HepG2 (cell line): Measurements from ENCODE around the gene QDPR. TPM values are rescaled to one million over a fixed set of nuclear protein-coding genes. Genes with fewer than 3 reads are reported as not detected.
A peak's percentile ranks its signal among the peaks of the same experiment; 100 is the strongest.

Experiments used
- DNMT3B ChIP-seq: conservative IDR thresholded peaks from 2 replicates; pipeline ENCODE4 v1.6.1; 2016; ENCODE audit warnings: missing biosample characterization, control low read depth
- FOXA1 ChIP-seq, 2 experiments: fragments of 450-650 bp in 1 of 2; sonication (generic) in 1 of 2; formaldehyde crosslinking in 1 of 2; IDR thresholded peaks; 2 replicates each; pipeline versions ENCODE4 v1.4.0 to v1.6.1; 2016 to 2020; ENCODE audit warnings: missing genetic modification reagents in 1 of 2
- GATAD1 ChIP-seq: IDR thresholded peaks from 2 replicates; pipeline ENCODE4 v1.6.1; 2016; ENCODE audit warnings: missing genetic modification reagents, missing compliant biosample characterization
- HCFC1 ChIP-seq: fragments of 150-350 bp; IDR thresholded peaks from 2 replicates; pipeline ENCODE4 v1.6.1; 2014; ENCODE audit warnings: low read depth, low read length
- HIVEP1 ChIP-seq: sonication (generic); formaldehyde crosslinking; IDR thresholded peaks from 2 replicates; pipeline ENCODE4 v1.4.0; 2020; ENCODE audit warnings: mild to moderate bottlenecking, missing genetic modification reagents
- MLLT10 ChIP-seq: sonication (generic); formaldehyde crosslinking; IDR thresholded peaks from 2 replicates; pipeline ENCODE4 v1.4.0; 2020; ENCODE audit warnings: missing genetic modification reagents
- NAIF1 ChIP-seq: sonication (generic); formaldehyde crosslinking; IDR thresholded peaks from 2 replicates; pipeline ENCODE4 v1.5.0; 2020; ENCODE audit warnings: mild to moderate bottlenecking, missing genetic modification reagents, borderline replicate concordance
- ZC3H4 ChIP-seq: sonication (generic); formaldehyde crosslinking; IDR thresholded peaks from 2 replicates; pipeline ENCODE4 v1.4.0; 2020; ENCODE audit warnings: missing genetic modification reagents, borderline replicate concordance
- ZMAT3 ChIP-seq: sonication (generic); formaldehyde crosslinking; conservative IDR thresholded peaks from 2 replicates; pipeline ENCODE4 v1.7.0; 2021; ENCODE audit warnings: missing genetic modification reagents
- ZNF17 ChIP-seq: sonication (generic); formaldehyde crosslinking; IDR thresholded peaks from 2 replicates; pipeline ENCODE4 v1.5.0; 2020; ENCODE audit warnings: mild to moderate bottlenecking, missing genetic modification reagents
- polyA plus RNA-seq, 8 experiments: library from polyadenylated mRNA; depleted of rRNA in 3 of 8; stranded (reverse) in 7 of 8; unstranded in 1 of 8; fragments of >200 nt; fragmentation: Illumina TruSeq in 4 of 8; extraction: Trizol in 4 of 8; gene quantifications; 2 replicates each; pipeline versions ENCODE4 v1.2.1 to v1.2.3, GENCODE V29; 2011 to 2016; ENCODE audit warnings: low read depth in 4 of 8, missing spikeins in 1 of 8, mixed read lengths in 1 of 8; ENCODE audit not compliant: insufficient read depth in 1 of 8
- total RNA-seq, 5 experiments: library from RNA; depleted of rRNA; stranded (reverse); fragments of >200 nt; fragmentation: Illumina TruSeq; extraction: Trizol; gene quantifications; 2 replicates each; pipeline ENCODE4 v1.2.3, GENCODE V29; 2016; ENCODE audit warnings: low read depth in 1 of 5
- TF ChIP-seq, protein P1 (sequence below): sonication (generic); formaldehyde crosslinking; IDR thresholded peaks from 2 replicates; pipeline ENCODE4 v1.5.0; 2020; ENCODE audit warnings: mild to moderate bottlenecking, missing genetic modification reagents
- TF ChIP-seq, protein P2 (sequence below), 2 experiments: sonication (generic) in 1 of 2; formaldehyde crosslinking in 1 of 2; IDR thresholded peaks; 2 replicates each; pipeline versions ENCODE4 v1.4.0 to v1.6.1; 2018 to 2020; ENCODE audit warnings: missing genetic modification reagents in 2 of 2, borderline replicate concordance in 1 of 2, low read depth in 1 of 2, mild to moderate bottlenecking in 1 of 2, missing biosample characterization in 1 of 2
- TF ChIP-seq, protein P3 (sequence below): IDR thresholded peaks from 2 replicates; pipeline ENCODE4 v1.6.1; 2016; ENCODE audit warnings: mild to moderate bottlenecking
- TF ChIP-seq, protein P4 (sequence below): sonication (generic); formaldehyde crosslinking; IDR thresholded peaks from 2 replicates; pipeline ENCODE4 v1.4.0; 2020; ENCODE audit warnings: missing genetic modification reagents
- TF ChIP-seq, protein P5 (sequence below), 2 experiments: sonication (generic) in 1 of 2; formaldehyde crosslinking in 1 of 2; IDR thresholded peaks; 2 replicates each; pipeline versions ENCODE4 v1.5.1 to v1.6.1; 2011 to 2020; ENCODE audit warnings: borderline replicate concordance in 1 of 2, low read depth in 1 of 2, low read length in 1 of 2, mild to moderate bottlenecking in 1 of 2, missing genetic modification reagents in 1 of 2, moderate library complexity in 1 of 2
- TF ChIP-seq, protein P6 (sequence below): sonication (generic); formaldehyde crosslinking; IDR thresholded peaks from 2 replicates; pipeline ENCODE4 v1.5.1; 2020; ENCODE audit warnings: mild to moderate bottlenecking, missing genetic modification reagents, moderate library complexity

Gene QDPR
- total and polyA plus RNA-seq, 2 of the 13 experiments (the other 11 are each of a cell fraction or from before 2014, with no cell fraction given), result 9.9 to 95.5 TPM

DNA sequence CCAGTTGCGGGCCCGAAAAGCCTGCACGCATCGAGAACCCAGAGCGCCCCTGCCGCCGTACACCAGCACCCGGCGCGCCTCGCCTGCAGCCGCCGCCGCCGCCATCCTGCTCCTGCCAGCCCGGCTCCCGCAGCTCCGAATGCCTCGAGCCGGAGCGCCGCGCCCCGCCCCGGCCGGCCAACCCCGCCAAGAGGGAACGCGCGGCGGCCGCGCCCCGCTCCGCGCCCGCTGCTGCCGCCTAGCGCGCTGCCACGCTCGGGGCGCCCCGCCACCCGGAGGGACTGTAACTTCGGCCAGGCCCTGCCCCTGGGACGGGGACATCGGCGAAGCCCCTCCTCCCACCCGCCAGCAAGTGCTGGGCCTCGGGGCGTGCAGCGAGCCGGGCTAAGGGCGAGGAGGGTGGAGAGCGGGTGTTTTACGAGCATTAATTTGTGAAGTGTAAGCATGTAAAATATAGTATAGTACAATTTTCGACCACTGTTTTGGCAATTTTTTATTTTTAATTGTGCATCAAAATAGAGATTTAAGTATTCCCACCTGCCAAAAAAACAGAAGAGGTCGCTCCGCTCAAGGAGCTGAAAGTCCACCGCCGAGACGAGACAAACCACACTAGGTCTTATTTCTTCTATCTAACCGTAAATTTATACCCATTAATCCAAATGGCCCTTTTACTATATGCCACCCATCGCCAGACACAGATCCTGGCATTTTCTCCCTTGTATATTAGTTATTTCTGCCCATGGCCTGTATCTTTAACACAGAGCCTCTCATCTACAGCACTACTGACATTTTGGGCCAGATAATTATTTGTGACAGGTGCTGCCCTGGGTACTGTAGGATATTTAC, at the start of gene QDPR (continued):
- TF ChIP-seq, protein P1, sequence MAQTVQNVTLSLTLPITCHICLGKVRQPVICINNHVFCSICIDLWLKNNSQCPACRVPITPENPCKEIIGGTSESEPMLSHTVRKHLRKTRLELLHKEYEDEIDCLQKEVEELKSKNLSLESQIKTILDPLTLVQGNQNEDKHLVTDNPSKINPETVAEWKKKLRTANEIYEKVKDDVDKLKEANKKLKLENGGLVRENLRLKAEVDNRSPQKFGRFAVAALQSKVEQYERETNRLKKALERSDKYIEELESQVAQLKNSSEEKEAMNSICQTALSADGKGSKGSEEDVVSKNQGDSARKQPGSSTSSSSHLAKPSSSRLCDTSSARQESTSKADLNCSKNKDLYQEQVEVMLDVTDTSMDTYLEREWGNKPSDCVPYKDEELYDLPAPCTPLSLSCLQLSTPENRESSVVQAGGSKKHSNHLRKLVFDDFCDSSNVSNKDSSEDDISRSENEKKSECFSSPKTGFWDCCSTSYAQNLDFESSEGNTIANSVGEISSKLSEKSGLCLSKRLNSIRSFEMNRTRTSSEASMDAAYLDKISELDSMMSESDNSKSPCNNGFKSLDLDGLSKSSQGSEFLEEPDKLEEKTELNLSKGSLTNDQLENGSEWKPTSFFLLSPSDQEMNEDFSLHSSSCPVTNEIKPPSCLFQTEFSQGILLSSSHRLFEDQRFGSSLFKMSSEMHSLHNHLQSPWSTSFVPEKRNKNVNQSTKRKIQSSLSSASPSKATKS (CRISPR knock-in tag), result no peak
- TF ChIP-seq, protein P2, sequence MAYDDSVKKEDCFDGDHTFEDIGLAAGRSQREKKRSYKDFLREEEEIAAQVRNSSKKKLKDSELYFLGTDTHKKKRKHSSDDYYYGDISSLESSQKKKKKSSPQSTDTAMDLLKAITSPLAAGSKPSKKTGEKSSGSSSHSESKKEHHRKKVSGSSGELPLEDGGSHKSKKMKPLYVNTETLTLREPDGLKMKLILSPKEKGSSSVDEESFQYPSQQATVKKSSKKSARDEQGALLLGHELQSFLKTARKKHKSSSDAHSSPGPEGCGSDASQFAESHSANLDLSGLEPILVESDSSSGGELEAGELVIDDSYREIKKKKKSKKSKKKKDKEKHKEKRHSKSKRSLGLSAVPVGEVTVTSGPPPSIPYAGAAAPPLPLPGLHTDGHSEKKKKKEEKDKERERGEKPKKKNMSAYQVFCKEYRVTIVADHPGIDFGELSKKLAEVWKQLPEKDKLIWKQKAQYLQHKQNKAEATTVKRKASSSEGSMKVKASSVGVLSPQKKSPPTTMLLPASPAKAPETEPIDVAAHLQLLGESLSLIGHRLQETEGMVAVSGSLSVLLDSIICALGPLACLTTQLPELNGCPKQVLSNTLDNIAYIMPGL (CRISPR knock-in tag; IDR thresholded peaks at IDR 0.05; ENCODE audit: borderline replicate concordance in 1 of 2, low read depth in 1 of 2), result peak in 1 of 2 experiments; percentile 26; a peak in 2 of 4 replicates
- TF ChIP-seq, protein P3, sequence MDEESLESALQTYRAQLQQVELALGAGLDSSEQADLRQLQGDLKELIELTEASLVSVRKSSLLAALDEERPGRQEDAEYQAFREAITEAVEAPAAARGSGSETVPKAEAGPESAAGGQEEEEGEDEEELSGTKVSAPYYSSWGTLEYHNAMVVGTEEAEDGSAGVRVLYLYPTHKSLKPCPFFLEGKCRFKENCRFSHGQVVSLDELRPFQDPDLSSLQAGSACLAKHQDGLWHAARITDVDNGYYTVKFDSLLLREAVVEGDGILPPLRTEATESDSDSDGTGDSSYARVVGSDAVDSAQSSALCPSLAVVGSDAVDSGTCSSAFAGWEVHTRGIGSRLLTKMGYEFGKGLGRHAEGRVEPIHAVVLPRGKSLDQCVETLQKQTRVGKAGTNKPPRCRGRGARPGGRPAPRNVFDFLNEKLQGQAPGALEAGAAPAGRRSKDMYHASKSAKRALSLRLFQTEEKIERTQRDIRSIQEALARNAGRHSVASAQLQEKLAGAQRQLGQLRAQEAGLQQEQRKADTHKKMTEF (CRISPR knock-in tag), result no peak
- TF ChIP-seq, protein P4, sequence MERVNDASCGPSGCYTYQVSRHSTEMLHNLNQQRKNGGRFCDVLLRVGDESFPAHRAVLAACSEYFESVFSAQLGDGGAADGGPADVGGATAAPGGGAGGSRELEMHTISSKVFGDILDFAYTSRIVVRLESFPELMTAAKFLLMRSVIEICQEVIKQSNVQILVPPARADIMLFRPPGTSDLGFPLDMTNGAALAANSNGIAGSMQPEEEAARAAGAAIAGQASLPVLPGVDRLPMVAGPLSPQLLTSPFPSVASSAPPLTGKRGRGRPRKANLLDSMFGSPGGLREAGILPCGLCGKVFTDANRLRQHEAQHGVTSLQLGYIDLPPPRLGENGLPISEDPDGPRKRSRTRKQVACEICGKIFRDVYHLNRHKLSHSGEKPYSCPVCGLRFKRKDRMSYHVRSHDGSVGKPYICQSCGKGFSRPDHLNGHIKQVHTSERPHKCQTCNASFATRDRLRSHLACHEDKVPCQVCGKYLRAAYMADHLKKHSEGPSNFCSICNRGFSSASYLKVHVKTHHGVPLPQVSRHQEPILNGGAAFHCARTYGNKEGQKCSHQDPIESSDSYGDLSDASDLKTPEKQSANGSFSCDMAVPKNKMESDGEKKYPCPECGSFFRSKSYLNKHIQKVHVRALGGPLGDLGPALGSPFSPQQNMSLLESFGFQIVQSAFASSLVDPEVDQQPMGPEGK (CRISPR knock-in tag), result peak; percentile 12
- TF ChIP-seq, protein P5, sequence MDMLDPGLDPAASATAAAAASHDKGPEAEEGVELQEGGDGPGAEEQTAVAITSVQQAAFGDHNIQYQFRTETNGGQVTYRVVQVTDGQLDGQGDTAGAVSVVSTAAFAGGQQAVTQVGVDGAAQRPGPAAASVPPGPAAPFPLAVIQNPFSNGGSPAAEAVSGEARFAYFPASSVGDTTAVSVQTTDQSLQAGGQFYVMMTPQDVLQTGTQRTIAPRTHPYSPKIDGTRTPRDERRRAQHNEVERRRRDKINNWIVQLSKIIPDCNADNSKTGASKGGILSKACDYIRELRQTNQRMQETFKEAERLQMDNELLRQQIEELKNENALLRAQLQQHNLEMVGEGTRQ (IDR thresholded peaks at IDR 0.05; ENCODE audit: low read depth, low read length), result no peak
- TF ChIP-seq, protein P5 (CRISPR knock-in tag; IDR thresholded peaks at IDR 0.05; ENCODE audit: borderline replicate concordance), result no peak
- TF ChIP-seq, protein P6, sequence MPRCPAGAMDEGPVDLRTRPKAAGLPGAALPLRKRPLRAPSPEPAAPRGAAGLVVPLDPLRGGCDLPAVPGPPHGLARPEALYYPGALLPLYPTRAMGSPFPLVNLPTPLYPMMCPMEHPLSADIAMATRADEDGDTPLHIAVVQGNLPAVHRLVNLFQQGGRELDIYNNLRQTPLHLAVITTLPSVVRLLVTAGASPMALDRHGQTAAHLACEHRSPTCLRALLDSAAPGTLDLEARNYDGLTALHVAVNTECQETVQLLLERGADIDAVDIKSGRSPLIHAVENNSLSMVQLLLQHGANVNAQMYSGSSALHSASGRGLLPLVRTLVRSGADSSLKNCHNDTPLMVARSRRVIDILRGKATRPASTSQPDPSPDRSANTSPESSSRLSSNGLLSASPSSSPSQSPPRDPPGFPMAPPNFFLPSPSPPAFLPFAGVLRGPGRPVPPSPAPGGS (CRISPR knock-in tag), result 0 out of 2 replicates have a peak, but pooled peaks have one; percentile 76
- no peak for TF ChIP-seq ZNF17 (CRISPR knock-in tag)
- no peak for TF ChIP-seq HCFC1
- TF ChIP-seq HIVEP1 (CRISPR knock-in tag), result no peak
- no peak for TF ChIP-seq MLLT10 (CRISPR knock-in tag)
- TF ChIP-seq GATAD1 (CRISPR knock-in tag), result peak; percentile 68
- TF ChIP-seq ZMAT3 (CRISPR knock-in tag), result no peak
- TF ChIP-seq ZC3H4 (CRISPR knock-in tag), result no peak
- TF ChIP-seq DNMT3B (CRISPR knock-in tag), result no peak
- TF ChIP-seq NAIF1 (CRISPR knock-in tag), result no peak
- no peak for TF ChIP-seq FOXA1 (IDR thresholded peaks at IDR 0.05)
- TF ChIP-seq FOXA1 (CRISPR knock-in tag; IDR thresholded peaks at IDR 0.05), result no peak
